GM21825 (cell line): ENCODE data around the gene RABGAP1L.
"Not testable (repeated sequence)": the region's sequence is repeated elsewhere in the genome, so short reads cannot be mapped to it uniquely, and the experiment has no call there.

Source experiments
- ATAC-seq: cut with Tn5 transposase; IDR thresholded peaks from one replicate; pipeline ENCODE4 v1.9.1; 2021; ENCODE audit warnings: mild to moderate bottlenecking, moderate library complexity; ENCODE audit not compliant: unreplicated experiment

The RABGAP1L gene

DNA sequence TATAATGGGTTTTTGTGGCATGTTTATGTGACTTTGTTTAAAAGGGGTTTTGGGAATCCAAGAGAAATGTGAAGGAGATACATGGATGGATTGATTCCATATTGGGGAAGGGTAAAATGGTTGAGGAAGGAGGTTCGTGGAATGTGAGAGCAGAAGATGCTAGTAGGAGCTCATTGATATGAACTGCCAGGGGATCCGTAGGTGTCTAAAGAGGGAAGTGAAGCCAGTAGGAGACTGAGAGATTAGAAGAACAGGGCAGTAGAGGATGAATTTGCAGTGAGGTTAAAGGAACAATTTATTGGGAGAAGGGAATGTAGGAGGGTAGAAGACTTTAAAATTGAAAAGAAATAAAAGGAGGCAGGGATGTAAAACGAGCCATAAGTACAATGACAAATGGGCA is 541.0 kb downstream of the RABGAP1L start:
- no peak for ATAC-seq

DNA sequence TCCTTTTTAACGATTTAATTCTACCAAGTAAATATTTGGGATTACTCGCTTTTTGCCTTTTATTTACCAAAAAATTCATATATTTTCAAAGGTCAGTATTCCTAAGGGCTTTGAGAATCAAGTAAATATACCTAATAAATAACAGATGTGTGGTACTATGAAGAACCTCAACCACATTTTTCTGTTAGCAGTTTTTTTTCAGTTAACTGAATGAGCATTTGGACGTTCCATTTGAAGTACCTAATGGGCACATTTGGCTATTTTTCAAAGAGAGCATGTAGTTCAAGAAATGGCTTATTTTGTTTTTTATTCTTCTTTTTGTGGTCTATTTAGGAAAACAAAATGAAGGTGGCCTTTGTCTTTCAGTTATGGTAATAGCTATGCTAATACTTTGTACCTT is 541.5 kb downstream of the RABGAP1L start:
- ATAC-seq: no peak

DNA sequence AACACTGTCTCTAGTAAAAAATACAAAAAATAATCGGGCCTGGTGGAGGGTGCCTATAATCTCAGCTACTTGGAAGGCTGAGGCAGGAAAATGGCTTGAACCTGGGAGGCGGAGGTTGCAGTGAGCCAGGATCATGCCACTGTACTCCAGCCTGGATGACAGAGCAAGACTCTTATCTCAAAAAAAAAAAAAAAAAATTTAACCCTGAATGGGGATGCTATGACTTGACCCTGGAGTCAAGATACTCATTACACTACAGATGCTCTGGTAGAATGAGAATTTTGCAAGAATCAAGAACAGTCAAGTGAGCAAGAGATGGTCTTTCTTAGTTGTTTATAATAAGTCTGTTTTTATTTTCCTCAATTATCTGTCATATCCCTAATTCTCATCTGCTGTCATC is 542.2 kb downstream of the RABGAP1L start:
- ATAC-seq: no peak

DNA sequence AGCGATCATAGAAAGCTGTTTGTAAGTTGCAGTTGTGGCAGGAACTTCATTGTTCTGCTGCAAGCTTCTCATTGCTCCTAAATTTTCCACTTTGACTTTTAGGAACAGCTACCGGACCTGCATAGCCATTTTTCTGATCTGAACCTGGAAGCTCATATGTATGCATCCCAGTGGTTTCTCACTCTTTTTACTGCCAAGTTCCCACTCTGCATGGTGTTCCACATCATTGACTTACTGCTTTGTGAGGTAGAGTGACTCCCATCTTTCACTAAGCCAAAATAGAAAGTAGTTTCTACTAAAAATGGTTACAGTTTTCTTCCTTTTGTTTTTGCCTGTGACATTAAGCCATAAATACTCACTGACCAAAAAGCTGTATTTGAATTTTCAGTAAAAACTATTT is 542.7 kb downstream of the RABGAP1L start:
- no peak for ATAC-seq

DNA sequence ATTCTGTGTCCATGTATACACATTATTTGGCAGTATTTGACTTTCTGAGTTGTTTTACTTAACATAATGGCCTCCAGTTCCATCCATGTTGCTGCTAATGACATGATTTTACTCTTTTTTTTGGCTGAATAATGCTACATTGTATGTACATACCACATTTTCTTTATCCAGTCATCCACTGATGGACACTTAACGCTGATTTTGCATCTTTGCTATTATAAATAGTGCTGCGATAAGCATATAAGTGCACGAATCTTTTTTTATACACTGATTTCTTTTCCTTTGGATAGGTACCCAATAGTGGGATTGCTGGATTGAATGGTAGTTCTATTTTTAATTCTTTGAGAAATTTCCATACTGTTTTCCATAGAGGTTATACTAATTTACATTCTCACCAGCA is 544.0 kb downstream of the RABGAP1L start:
- ATAC-seq: no peak

DNA sequence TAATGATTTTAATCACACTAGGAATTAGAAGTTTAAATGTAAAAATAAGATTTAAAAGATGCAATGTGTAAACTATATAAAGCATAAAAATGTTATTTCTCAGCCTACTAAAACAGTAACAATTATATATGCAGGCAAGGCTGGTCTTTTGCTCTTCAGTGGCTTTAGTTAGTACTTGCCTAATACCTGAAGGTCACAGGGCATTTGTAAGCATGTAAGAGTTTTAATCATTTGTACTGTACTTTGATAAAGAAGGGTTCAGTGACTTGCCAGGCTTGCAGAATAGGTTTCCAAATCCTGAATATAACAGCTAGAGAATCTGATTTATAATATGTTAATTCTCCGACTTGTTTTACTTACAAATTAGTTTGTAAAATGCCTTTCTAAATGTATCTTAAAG is 545.0 kb downstream of the RABGAP1L start:
- ATAC-seq: no peak

DNA sequence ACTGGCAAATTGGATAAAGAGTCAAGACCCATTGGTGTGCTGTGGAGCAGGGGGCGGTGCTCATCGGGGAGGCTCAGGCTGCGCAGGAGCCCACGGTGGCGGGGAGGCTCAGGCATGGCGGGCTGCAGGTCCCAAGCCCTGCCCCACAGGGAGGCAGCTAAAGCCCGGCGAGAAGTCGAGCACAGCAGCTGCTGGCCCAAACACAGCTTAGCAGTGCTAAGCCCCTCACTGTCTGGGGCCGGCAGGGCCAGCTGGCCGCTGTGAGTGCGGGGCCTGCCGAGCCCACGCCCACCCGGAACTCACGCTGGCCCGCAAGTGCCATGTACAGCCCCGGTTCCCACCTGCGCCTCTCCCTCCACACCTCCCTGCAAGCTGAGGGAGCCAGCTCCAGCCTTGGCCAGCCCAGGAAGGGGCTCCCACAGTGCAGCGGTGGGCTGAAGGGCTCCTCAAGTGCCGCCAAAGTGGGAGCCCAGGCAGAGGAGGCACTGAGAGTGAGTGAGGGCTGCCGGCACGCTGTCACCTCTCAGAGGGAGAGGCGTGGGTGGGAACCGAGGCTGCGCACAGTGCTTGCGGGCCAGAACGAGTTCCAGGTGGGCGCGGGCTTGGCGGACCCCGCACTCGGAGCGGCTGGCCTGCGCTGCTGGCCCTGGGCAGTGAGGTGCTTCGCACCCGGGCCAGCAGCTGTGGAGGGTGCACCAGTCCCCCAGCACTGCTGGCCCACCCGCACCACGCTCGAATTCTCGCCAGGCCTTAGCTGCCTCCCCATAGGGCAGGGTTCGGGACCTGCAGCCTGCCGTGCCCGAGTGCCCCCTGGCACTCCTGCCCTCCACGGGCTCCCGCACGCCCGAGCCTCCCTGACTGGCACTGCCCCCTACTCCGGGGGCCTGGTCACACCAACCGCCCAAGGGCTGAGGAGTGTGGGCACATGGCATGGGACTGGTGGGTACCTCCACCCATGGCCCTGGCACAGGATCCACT is 551.8 kb downstream of the RABGAP1L start:
- ATAC-seq: no peak

DNA sequence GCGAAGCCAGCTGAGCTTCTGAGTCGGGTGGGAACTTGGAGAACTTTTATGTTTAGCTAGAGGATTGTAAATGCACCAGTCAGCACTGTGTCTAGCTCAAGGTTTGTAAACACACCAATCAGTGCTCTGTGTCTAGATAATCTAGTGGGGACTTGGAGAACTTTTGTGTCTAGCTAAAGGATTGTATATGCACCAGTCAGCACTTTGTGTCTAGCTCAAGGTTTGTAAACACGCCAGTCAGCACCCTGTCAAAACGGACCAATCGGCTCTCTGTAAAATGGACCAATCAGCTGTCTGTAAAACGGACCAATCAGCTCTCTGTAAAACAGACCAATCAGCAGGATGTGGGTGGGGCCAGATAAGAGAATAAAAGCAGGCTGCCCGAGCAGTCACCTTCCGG is 552.5 kb downstream of the RABGAP1L start:
- ATAC-seq: not testable (repeated sequence)

DNA sequence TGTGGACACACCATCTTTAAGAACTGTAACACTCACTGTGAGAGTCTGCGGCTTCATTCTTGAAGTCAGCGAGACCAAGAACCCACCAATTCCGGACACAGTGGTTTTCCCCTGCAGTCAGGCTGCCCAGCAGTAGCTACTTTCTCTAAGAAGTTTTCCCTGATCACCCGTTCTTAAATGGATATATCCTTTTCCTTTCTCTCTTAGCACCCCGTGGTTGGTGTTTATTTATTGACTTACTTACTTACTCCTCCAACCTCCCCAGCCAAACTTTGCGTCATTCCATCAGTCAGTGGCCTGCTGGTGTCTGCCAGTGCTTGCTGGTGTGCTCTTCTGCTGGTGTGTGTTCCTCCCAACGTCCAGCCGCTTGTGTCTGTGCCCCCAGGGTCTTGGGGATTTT is 553.2 kb downstream of the RABGAP1L start:
- no peak for ATAC-seq

DNA sequence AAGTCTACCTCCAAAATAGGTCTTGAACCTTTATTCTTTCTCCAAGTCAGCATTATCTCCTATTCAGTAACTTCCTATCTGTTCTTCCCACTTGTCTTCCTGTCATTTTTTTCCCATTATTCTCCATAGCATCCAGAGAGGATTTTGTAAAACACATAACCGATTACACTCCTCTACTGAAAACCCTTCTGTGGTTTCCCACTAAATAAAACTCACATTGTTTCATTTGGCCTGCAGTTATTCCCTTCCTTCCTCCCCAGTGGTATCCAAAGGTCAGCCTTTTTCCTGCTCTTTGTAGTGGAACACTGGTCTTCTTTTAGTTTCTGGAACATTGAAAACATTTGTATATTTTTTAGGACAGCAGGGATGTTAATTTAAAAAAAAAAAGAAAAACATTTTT is 554.5 kb downstream of the RABGAP1L start:
- no peak for ATAC-seq

DNA sequence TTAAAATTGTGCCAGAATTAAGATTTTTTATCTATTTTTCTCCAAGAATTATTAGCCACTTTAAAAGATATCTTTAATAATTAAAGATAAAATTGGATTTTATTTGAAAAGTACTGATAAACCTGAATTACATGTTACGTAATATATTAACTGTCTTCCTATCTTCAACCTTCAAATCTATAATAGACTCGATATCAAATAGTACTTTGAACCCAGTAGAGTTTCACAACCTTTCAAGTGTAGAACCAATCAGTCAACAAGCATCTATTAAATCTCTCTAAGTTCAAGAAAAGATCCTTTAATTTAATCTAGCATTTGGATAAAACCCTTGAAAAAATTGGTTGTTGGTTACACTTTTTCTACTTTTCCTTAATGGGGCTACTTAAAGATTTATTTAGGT is 559.9 kb downstream of the RABGAP1L start:
- ATAC-seq: no peak

DNA sequence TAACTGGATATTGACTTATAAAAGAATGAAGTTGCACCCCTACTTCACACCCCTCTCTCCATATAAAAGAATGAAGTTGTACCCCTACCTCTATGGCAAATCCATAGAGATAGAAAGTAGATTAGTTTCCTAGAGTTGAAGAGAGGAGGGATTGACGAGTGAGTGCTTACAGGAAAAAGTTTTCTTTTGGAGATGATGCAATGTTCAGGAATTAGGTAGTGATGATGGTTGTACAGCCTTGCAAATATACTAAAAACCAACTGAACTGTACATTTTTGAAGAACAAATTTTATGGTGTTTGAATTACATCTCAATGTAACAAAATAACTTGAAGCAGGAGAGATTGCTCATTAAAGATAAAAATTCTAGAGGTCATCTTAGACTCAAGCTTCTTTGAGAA is 561.3 kb downstream of the RABGAP1L start:
- no peak for ATAC-seq

DNA sequence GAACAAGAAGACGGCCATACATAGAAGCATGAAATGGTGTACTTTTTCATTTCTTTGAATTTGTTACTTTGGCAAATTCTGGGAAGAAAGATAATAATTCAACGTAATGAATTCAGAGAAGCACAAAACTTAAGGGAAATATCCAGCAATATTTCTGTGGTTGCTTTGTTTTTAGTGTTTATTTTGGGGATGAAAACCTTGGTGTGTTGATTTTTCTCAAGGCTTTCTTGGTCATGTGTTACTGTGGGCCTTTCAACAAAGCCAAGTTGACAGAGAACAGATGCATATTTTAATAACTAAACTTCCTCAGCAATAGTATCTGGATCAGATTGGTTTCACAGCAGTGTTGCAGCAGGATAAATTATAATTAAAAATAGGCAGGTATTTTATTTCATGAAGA is 561.9 kb downstream of the RABGAP1L start:
- ATAC-seq: no peak

DNA sequence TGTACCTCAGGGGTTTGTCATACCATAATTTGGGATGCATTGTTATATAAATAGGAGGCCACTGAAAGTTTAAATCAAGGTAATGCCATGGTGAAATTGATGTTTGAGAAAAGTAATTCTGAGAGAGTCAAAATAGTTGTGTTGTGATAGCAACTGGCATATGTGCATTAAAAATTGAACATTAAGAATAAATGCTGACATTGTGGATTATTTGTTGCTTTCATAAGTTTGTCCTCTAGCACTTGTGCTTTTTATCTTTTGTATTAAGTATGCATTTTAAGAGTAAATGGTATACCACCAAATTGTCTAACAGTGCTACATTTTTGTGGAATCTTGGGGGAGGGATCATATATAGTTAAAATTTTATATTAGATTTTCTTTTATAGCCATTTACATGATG is 564.5 kb downstream of the RABGAP1L start:
- no peak for ATAC-seq

DNA sequence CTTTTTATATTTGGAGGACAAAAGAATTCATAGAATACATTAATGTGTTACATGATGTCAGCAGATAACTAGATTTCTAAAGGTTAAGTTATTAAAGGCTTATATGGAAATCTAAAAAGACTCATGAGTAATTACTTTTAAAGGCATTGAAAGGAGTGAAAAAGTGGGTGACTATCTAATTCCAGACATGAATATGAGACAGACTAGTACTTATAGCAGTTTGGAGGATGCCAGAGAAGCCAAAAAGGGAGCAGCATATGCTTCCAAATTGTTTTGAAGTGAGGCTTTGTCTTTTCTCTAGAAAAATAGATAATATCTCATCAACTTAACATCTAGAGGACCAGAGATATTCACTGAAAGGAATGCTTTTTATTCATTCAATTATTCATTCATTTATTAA is 564.9 kb downstream of the RABGAP1L start:
- no peak for ATAC-seq

DNA sequence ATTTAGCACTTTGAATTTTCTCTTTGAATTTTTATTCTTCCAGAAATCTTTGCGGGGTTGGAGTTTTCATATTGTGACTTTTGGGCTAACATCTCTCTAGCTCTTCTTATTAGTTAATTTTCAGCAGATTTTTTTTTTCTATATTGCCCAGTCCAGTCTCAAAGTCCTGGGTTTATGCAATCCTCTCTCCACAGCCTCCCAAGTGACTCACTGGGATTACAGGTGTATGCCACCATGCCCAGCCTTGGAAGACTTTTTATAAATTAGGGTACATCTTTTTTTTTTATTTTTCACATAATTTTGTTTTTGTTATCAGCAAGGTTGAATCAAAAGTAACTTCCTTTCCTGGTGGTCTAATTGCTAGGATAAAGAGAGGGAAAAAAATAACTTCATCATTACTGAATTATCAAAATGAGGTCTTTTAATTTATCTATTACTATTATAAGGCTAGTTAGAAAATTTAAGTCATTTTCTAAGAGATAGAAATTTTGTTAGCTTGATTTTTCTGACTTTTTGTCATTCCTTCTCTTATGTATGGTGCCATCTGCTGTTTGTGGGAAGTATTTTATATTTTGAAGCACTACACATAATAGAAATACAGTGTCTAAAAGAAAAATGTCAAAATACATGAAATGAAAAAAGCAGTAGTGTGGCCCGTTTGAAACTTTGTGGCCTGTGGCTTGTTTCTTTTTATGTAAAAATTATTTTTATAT is 567.0 kb downstream of the RABGAP1L start:
- ATAC-seq: no peak

DNA sequence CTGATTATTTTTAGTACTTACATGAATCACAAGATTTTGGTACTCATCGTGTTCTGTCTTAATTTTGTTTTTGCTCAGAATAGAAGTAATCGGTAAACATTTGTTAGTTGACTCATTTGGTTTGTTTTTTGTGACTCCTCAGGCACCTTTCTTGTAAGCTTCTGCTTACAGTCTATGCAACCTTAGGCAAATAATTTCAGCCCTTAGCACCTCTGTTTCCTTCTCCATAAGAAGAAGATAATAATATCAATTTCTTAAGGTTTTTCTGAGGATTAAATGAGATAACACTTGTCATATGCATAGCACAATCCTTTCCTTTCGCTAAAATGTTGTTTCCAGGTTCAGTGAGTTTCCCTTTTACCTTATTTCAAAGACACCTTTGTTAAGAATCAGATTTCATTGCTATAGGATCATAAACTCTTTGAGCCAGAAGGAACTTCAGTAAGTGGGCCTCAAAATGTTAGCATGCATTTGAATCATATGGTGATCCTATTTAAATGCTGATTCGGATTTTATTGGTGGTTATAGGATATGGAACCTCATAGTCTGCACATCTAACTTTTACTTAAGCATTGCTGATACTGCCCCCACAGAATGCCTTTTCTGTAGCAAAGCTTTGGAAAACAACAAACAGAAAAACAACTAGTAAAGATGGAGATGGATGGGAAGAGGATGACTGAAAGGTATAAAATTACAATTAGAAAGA is 567.7 kb downstream of the RABGAP1L start:
- ATAC-seq: no peak

DNA sequence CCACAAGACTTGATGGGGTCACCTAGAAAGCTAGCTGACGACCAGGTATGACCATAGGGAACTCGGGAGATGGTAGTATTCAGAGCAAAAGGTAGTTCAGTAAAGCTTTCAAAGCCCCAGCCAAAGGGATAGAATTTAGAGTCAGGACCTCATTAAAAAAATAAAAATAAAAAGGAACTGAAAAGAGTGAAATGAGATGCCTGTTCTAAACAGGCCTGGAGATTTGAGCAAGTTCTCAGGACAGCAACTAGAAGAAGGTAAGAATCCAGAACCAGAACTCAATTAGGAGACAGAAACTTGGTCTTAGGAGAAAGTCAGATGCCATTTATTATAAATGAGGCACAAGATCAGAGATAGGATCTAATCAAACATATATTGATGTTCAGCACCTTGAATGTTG is 575.0 kb downstream of the RABGAP1L start:
- ATAC-seq: no peak

DNA sequence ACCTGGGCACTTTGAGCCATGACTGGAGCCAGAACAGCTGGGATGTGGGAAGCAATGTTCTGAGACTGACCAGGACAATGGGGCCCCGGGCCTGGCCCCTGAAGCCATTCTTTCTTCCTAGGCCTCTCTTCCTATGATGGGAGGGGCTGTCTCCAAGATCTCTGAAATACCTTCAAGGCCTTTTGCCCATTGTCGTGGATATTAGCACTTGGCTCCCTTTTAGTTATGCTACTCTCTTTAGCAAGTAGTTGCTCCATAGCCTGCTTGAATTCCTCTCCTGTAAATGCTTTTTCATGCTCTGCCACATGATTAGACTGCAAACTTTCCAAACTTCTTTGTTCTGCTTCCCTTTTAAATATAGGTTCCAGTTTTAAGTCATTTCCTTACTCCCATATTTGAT is 577.5 kb downstream of the RABGAP1L start:
- ATAC-seq: no peak

DNA sequence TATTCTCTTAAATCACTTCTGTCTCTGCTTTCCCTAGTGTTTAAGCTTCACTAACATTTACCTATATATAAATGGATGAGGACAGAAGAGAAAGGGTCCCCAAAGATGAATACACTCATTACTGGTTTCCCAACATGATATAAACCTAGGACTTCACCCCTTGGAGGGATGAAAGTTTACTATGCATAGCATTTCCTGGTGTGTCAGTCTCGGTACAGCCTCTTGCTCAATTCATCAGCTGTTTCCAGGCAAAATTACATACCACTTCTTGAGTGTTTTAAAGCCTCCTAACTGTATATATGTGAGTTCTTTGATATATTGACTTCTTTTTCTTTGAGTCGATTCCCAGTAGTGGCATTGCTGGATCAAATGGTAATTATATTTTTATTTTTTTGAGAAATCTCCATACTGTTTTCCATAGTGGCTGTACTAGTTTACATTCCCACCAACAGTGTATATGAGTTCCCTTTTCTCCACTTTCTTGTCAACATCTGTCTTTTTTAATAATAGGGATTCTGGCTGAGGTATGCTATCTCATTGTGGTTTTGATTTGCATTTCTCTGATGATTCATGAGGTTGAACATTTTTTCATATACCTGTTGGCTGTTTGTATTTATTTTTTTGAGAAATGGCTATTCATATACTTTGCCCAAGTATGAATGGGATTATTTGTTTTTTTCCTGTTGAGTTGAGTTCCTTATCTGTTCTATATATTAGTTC is 581.1 kb downstream of the RABGAP1L start:
- ATAC-seq: no peak
